Fibroblast of the aortic adventitia (primary cell): ENCODE measurements around the gene RPA1. TPM values are rescaled to one million over a fixed set of nuclear protein-coding genes. Genes with fewer than 3 reads are reported as not detected.
"Not testable (repeated sequence)": the region's sequence is repeated elsewhere in the genome, so short reads cannot be mapped to it uniquely, and the experiment has no call there.

Experiments used
- DNase-seq: peaks from one replicate; pipeline ENCODE4 v3.0.0-alpha.2; 2010; ENCODE audit warnings: low read depth
- H3K4me3 ChIP-seq: 2 replicates; pipeline ENCODE4 v1.5.1; 2011; ENCODE audit warnings: low read depth, mild to moderate bottlenecking, control low read depth, low read length, moderate library complexity
- CTCF ChIP-seq: IDR thresholded peaks from 2 replicates; pipeline ENCODE4 v1.5.1; 2011; ENCODE audit warnings: mild to moderate bottlenecking, low read length, control low read depth, inconsistent platforms; ENCODE audit not compliant: insufficient read depth
- total RNA-seq: library from RNA; depleted of rRNA; stranded (reverse); fragments of >200 nt; gene quantifications from 2 replicates; pipeline ENCODE4 v1.2.3, GENCODE V29; 2012; ENCODE audit warnings: low replicate concordance

Gene RPA1
- total RNA-seq, 1 donor: 41.2 TPM

GRCh38 chr17:1800240-1800639, 29.6 kb upstream of the RPA1 start:
- TF ChIP-seq CTCF: no peak
- DNase-seq: no peak
- no peak overlapping the region for H3K4me3 ChIP-seq

GRCh38 chr17:1800712-1801111, 29.1 kb upstream of the RPA1 start:
- no peak overlapping the region for H3K4me3 ChIP-seq
- no peak for DNase-seq
- TF ChIP-seq CTCF: no peak

GRCh38 chr17:1802429-1802828, 27.4 kb upstream of the RPA1 start:
- no peak overlapping the region for H3K4me3 ChIP-seq
- no peak for DNase-seq
- no peak for TF ChIP-seq CTCF

- TF ChIP-seq CTCF: no peak
- H3K4me3 ChIP-seq: no peak overlapping the region
- no peak for DNase-seq
Observed at GRCh38 chr17:1803280-1803679, 26.5 kb upstream of the RPA1 start.

GRCh38 chr17:1807890-1808289, 21.9 kb upstream of the RPA1 start:
- H3K4me3 ChIP-seq: no peak overlapping the region
- DNase-seq: no peak
- no peak for TF ChIP-seq CTCF

GRCh38 chr17:1808644-1809043, 21.2 kb upstream of the RPA1 start:
- H3K4me3 ChIP-seq: no peak overlapping the region
- TF ChIP-seq CTCF: no peak
- no peak for DNase-seq

- DNase-seq, H3K4me3 ChIP-seq: not testable (repeated sequence)
Observed at GRCh38 chr17:1809815-1810214, 20.0 kb upstream of the RPA1 start.
